K562 (cell line): ENCODE data around the gene HRH1. TPM values are rescaled to one million over a fixed set of nuclear protein-coding genes. Genes with fewer than 3 reads are reported as not detected.

Experiments used
- ATAC-seq: fragments of 200-7000 bp; cut with Tn5 transposase; 3 replicates; pipeline ENCODE4 v1.9.1; 2020; ENCODE audit warnings: moderate library complexity
- BruUV-seq: library from RNA; stranded (reverse); fragments of 400-500 nt; replicated peaks from 2 replicates; lab custom pipeline; 2021; lab: Mats Ljungman, UMichigan
- CTCF ChIA-PET: fragments of 300-600 bp; formaldehyde crosslinking; extraction: SDS; loops from one replicate; lab custom pipeline; 2021; ENCODE audit warnings: low intra/inter-chr PET ratio; lab: Yijun Ruan, JAX
- POLR2A ChIA-PET: fragments of 300-600, 350-650 bp; sonication (Branson Sonifier 250); formaldehyde crosslinking; extraction: SDS; loops from one replicate; lab custom pipeline; 2021; ENCODE audit warnings: antibody characterized with exemption, inconsistent platforms; lab: Yijun Ruan, JAX
- DNase-seq, 4 experiments: peaks; one replicate each; pipeline versions ENCODE4 v3.0.0 to v3.0.0-alpha.2; 2011 to 2018; ENCODE audit warnings: low spot score in 3 of 4, mixed read lengths in 3 of 4; ENCODE audit errors: extremely low read depth in 1 of 4
- FAIRE-seq: peaks from 2 replicates; lab custom pipeline; 2011; peaks lifted over from hg19 to GRCh38; lab: Jason Lieb, UNC
- H2AFZ ChIP-seq: 2 replicates; pipeline ENCODE4 v1.6.0; 2011; ENCODE audit warnings: low read depth, low read length, control low read depth, inconsistent platforms
- H3K27ac ChIP-seq: fragments of 200-600 bp; 3 replicates; pipeline ENCODE4 v1.8.0; 2011; ENCODE audit warnings: low read depth, mild to moderate bottlenecking, control low read depth, inconsistent platforms, low read length, moderate library complexity, mixed read lengths; ENCODE audit errors: extremely low read depth
- H3K27me3 ChIP-seq, 2 experiments: fragments of 300-600 bp in 1 of 2; 2 replicates in 1 of 2; 3 replicates in 1 of 2; pipeline versions ENCODE4 v1.6.0 to v1.8.0; 2011; ENCODE audit warnings: inconsistent platforms in 2 of 2, low read length in 2 of 2, mild to moderate bottlenecking in 1 of 2, mixed read lengths in 1 of 2, moderate library complexity in 1 of 2; ENCODE audit not compliant: control insufficient read depth in 2 of 2, insufficient read depth in 2 of 2
- H3K36me3 ChIP-seq: fragments of 300-600 bp; 3 replicates; pipeline ENCODE4 v1.8.0; 2011; ENCODE audit warnings: mild to moderate bottlenecking, low read length, inconsistent platforms; ENCODE audit not compliant: control insufficient read depth, insufficient read depth
- H3K4me1 ChIP-seq, 2 experiments: fragments of 200-600 bp in 1 of 2; replicated peaks in 1 of 2; 2 replicates in 1 of 2; 3 replicates in 1 of 2; pipeline versions ENCODE4 v1.5.1 to v1.8.0; 2011; ENCODE audit warnings: inconsistent platforms in 2 of 2, low read length in 2 of 2, mild to moderate bottlenecking in 1 of 2, mixed read lengths in 1 of 2, moderate library complexity in 1 of 2; ENCODE audit not compliant: control insufficient read depth in 2 of 2, insufficient read depth in 2 of 2
- H3K4me2 ChIP-seq: 2 replicates; pipeline ENCODE4 v1.6.1; 2011; ENCODE audit warnings: low read length, control low read depth, inconsistent platforms, mixed read lengths; ENCODE audit not compliant: insufficient read depth
- H3K4me3 ChIP-seq: fragments of 200-600 bp; sonication (generic), shearing (Covaris generic); 2 replicates; pipeline ENCODE4 v1.5.1; 2016; ENCODE audit warnings: control low read depth, inconsistent platforms
- H3K79me2 ChIP-seq: fragments of 200-600 bp; 3 replicates; pipeline ENCODE4 v1.8.0; 2011; ENCODE audit warnings: low read length, inconsistent platforms; ENCODE audit not compliant: control insufficient read depth, insufficient read depth
- H3K9ac ChIP-seq, 2 experiments: 2 replicates each; pipeline versions ENCODE4 v1.6.0 to v1.6.1; 2011; ENCODE audit warnings: low read depth in 2 of 2, low read length in 2 of 2, control low read depth in 1 of 2, inconsistent platforms in 1 of 2, mild to moderate bottlenecking in 1 of 2, mixed read lengths in 1 of 2; ENCODE audit not compliant: insufficient read depth in 1 of 2
- H3K9me1 ChIP-seq: one replicate; pipeline ENCODE4 v1.6.0; 2011; ENCODE audit warnings: inconsistent platforms, mild to moderate bottlenecking, low read length, moderate library complexity; ENCODE audit not compliant: control insufficient read depth, insufficient read depth
- H3K9me3 ChIP-seq: replicated peaks from 2 replicates; pipeline ENCODE4 v1.5.1; 2011; ENCODE audit warnings: low read depth, low read length, inconsistent platforms; ENCODE audit not compliant: control insufficient read depth, insufficient read depth
- H4K20me1 ChIP-seq: replicated peaks from 2 replicates; pipeline ENCODE4 v1.6.1; 2011; ENCODE audit warnings: low read length, inconsistent platforms, mixed read lengths; ENCODE audit not compliant: control insufficient read depth, insufficient read depth
- GATAD2A ChIP-seq: fragments of 450-650 bp; IDR thresholded peaks from 2 replicates; pipeline ENCODE4 v1.6.1; 2017
- MBD1 ChIP-seq: fragments of 250-450 bp; sonication (Bioruptor Pico); IDR thresholded peaks from 2 replicates; pipeline ENCODE4 v1.8.0; 2022; ENCODE audit warnings: inconsistent platforms
- TFE3 ChIP-seq: fragments of 450-650 bp; formaldehyde crosslinking; IDR thresholded peaks from 2 replicates; pipeline ENCODE4 v1.4.0; 2020; ENCODE audit warnings: mild to moderate bottlenecking, mixed read lengths
- TSC22D4 ChIP-seq: fragments of 450-650 bp; IDR thresholded peaks from 2 replicates; pipeline ENCODE4 v1.6.1; 2016; ENCODE audit warnings: missing genetic modification characterization, missing biosample characterization, control low read depth
- ZNF140 ChIP-seq: fragments of 250-450 bp; sonication (Bioruptor Pico); IDR thresholded peaks from 2 replicates; pipeline ENCODE4 v1.8.0; 2021; ENCODE audit warnings: moderate library complexity, mild to moderate bottlenecking, inconsistent platforms
- ZNF174 ChIP-seq: fragments of 250-450 bp; sonication (Bioruptor Pico); IDR thresholded peaks from 2 replicates; pipeline ENCODE4 v1.4.0; 2020; ENCODE audit warnings: mild to moderate bottlenecking
- WGBS: fragments of 100-300 bp; shearing (Covaris generic); methylation state at CpG from one replicate; pipeline ENCODE4 v1.1.6; 2016; ENCODE audit warnings: low coverage, mixed read lengths; ENCODE audit not compliant: insufficient coverage; ENCODE audit errors: missing lambda C conversion rate; 5-methylcytosine and 5-hydroxymethylcytosine counted together
- in situ Hi-C: fragments of 300-500 bp; cut with MboI; formaldehyde crosslinking; loops from 4 replicates; pipeline ENCODE4 v1.15.0; 2018; ENCODE audit warnings: inconsistent platforms, mixed read lengths
- intact Hi-C: fragments of 100-400 bp; cut with micrococcal nuclease; formaldehyde crosslinking; loops from 2 replicates; pipeline ENCODE4 v1.14.2; 2022
- polyA plus RNA-seq, 8 experiments: library from polyadenylated mRNA; depleted of rRNA in 4 of 8; stranded (reverse) in 5 of 8; unstranded in 3 of 8; fragments of >200 nt; fragmentation: Nextera tagmentation in 2 of 8; fragmentation: Illumina TruSeq in 1 of 8; extraction: Ambion mirVana in 2 of 8; extraction: Trizol in 1 of 8; gene quantifications; 2 replicates each; pipeline versions ENCODE4 v1.2.1 to v1.2.3, GENCODE V29; 2011 to 2014; ENCODE audit warnings: inconsistent platforms in 1 of 8, missing spikeins in 1 of 8
- total RNA-seq, 7 experiments: library from RNA; depleted of rRNA in 6 of 7; stranded (reverse); fragments of >200 nt in 6 of 7; fragmentation: Illumina TruSeq in 2 of 7; extraction: Trizol in 2 of 7; gene quantifications; 2 replicates each; pipeline versions ENCODE4 v1.2.1 to v1.2.3, GENCODE V29; 2011 to 2021; ENCODE audit warnings: low replicate concordance in 1 of 7
- TF ChIP-seq, protein P1 (sequence below): sonication (generic); formaldehyde crosslinking; IDR thresholded peaks from 2 replicates; pipeline ENCODE4 v1.8.0; 2022; ENCODE audit warnings: mild to moderate bottlenecking, missing genetic modification reagents
- TF ChIP-seq, protein P2 (sequence below): fragments of 250-450 bp; sonication (Bioruptor Pico); IDR thresholded peaks from 2 replicates; pipeline ENCODE4 v1.4.0; 2020; ENCODE audit warnings: mild to moderate bottlenecking, moderate library complexity

HRH1 gene
- total and polyA plus RNA-seq, 9 of the 15 experiments (the other 6 are each of a cell fraction or from before 2014, with no cell fraction given), result 0.03 to 0.15 (median 0.06) TPM; not detected in 1

GRCh38 chr3:11238060-11238459, 83.8 kb downstream of the HRH1 start:
- POLR2A ChIA-PET, result no interaction called here
- in situ Hi-C loops, result loop anchor here (5.0 kb wide), 1 partner anchor 414 kb away; no protein-coding TSS in a partner anchor
- DNase-seq, result no peak
- FAIRE-seq, result no peak
- no peak overlapping the region for H3K4me2 ChIP-seq
- no peak overlapping the region for H3K9ac ChIP-seq
- intact Hi-C loops, result no loop called here
- no peak for ATAC-seq
- H3K9me3 ChIP-seq, result no peaks in the 10 kb centered on the region
- no peaks in the 10 kb centered on the region for H3K4me1 ChIP-seq
- H3K36me3 ChIP-seq, result no peaks in the 10 kb centered on the region
- peaks cover 9 to 13% of the 10 kb centered on the region in 2 experiments for H3K27me3 ChIP-seq
- H2AFZ ChIP-seq, result no peak overlapping the region
- no peaks in the 10 kb centered on the region for H3K9me1 ChIP-seq
- no peaks in the 10 kb centered on the region for H4K20me1 ChIP-seq
- H3K79me2 ChIP-seq, result no peaks in the 10 kb centered on the region
- WGBS, result 6% methylated on average over 3 of the region's 3 CpGs
- H3K27ac ChIP-seq, result no peak overlapping the region
- BruUV-seq, result no TSS peak
- no peak overlapping the region for H3K4me3 ChIP-seq
- CTCF ChIA-PET, result interaction anchor here (2.8 kb wide), 1 partner anchor 97 kb away, joined by 29 read pairs; no protein-coding TSS in a partner anchor
- TF ChIP-seq, protein P1, sequence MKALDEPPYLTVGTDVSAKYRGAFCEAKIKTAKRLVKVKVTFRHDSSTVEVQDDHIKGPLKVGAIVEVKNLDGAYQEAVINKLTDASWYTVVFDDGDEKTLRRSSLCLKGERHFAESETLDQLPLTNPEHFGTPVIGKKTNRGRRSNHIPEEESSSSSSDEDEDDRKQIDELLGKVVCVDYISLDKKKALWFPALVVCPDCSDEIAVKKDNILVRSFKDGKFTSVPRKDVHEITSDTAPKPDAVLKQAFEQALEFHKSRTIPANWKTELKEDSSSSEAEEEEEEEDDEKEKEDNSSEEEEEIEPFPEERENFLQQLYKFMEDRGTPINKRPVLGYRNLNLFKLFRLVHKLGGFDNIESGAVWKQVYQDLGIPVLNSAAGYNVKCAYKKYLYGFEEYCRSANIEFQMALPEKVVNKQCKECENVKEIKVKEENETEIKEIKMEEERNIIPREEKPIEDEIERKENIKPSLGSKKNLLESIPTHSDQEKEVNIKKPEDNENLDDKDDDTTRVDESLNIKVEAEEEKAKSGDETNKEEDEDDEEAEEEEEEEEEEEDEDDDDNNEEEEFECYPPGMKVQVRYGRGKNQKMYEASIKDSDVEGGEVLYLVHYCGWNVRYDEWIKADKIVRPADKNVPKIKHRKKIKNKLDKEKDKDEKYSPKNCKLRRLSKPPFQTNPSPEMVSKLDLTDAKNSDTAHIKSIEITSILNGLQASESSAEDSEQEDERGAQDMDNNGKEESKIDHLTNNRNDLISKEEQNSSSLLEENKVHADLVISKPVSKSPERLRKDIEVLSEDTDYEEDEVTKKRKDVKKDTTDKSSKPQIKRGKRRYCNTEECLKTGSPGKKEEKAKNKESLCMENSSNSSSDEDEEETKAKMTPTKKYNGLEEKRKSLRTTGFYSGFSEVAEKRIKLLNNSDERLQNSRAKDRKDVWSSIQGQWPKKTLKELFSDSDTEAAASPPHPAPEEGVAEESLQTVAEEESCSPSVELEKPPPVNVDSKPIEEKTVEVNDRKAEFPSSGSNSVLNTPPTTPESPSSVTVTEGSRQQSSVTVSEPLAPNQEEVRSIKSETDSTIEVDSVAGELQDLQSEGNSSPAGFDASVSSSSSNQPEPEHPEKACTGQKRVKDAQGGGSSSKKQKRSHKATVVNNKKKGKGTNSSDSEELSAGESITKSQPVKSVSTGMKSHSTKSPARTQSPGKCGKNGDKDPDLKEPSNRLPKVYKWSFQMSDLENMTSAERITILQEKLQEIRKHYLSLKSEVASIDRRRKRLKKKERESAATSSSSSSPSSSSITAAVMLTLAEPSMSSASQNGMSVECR, result no peak
- TF ChIP-seq ZNF140 (CRISPR knock-in tag) (no peak), TSC22D4 (tag) (no peak), ZNF174 (CRISPR knock-in tag) (no peak), GATAD2A (no peak), MBD1 (CRISPR knock-in tag) (no peak), TFE3 (CRISPR knock-in tag) (no peak)
- TF ChIP-seq, protein P2, sequence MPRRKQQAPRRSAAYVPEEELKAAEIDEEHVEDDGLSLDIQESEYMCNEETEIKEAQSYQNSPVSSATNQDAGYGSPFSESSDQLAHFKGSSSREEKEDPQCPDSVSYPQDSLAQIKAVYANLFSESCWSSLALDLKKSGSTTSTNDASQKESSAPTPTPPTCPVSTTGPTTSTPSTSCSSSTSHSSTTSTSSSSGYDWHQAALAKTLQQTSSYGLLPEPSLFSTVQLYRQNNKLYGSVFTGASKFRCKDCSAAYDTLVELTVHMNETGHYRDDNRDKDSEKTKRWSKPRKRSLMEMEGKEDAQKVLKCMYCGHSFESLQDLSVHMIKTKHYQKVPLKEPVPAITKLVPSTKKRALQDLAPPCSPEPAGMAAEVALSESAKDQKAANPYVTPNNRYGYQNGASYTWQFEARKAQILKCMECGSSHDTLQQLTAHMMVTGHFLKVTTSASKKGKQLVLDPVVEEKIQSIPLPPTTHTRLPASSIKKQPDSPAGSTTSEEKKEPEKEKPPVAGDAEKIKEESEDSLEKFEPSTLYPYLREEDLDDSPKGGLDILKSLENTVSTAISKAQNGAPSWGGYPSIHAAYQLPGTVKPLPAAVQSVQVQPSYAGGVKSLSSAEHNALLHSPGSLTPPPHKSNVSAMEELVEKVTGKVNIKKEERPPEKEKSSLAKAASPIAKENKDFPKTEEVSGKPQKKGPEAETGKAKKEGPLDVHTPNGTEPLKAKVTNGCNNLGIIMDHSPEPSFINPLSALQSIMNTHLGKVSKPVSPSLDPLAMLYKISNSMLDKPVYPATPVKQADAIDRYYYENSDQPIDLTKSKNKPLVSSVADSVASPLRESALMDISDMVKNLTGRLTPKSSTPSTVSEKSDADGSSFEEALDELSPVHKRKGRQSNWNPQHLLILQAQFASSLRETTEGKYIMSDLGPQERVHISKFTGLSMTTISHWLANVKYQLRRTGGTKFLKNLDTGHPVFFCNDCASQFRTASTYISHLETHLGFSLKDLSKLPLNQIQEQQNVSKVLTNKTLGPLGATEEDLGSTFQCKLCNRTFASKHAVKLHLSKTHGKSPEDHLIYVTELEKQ, result no peak
